Ovary (tissue), 3 donors: ENCODE data around the gene HIF1AN.

Experiments used
- EP300 ChIP-seq: sonication (generic); formaldehyde crosslinking; IDR thresholded peaks from one replicate; pipeline ENCODE4 v1.6.1; 2017; ENCODE audit warnings: antibody characterized with exemption
- TF ChIP-seq, protein P1 (sequence below), 3 donors: fragments of 450-650 bp in 2 of 3; fragments of 200-600 bp in 1 of 3; IDR thresholded peaks; one replicate each; pipeline versions ENCODE4 v1.5.1 to v1.8.0; 2016 to 2022; ENCODE audit warnings: antibody characterized with exemption in 3 of 3, mild to moderate bottlenecking in 1 of 3
- donor health status: DM: no; HTN: no; CAD: no.

DNA sequence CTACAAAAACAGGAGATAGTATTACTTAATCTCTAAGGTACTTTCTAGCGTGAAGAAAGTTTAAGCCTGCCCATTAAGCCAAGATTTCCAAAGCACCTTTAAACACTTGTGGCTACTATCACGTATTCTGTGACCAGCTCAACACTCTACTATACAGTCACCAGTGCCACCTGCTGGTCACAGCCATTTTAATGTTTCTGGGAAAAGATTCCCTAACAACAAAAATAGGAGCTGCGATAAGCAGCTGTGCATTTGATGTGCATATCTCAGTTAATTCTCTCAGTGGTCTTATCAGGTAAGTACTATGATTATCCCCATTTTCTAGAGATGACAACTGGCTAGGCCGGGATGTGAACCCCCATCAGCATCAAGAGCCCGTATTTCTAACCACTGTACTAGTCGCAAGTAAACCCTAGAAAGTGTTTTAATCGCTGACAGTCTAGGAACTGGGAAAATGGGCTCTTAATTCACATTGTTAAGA lies 16.9 kb upstream of the HIF1AN start:
- TF ChIP-seq, protein P1, sequence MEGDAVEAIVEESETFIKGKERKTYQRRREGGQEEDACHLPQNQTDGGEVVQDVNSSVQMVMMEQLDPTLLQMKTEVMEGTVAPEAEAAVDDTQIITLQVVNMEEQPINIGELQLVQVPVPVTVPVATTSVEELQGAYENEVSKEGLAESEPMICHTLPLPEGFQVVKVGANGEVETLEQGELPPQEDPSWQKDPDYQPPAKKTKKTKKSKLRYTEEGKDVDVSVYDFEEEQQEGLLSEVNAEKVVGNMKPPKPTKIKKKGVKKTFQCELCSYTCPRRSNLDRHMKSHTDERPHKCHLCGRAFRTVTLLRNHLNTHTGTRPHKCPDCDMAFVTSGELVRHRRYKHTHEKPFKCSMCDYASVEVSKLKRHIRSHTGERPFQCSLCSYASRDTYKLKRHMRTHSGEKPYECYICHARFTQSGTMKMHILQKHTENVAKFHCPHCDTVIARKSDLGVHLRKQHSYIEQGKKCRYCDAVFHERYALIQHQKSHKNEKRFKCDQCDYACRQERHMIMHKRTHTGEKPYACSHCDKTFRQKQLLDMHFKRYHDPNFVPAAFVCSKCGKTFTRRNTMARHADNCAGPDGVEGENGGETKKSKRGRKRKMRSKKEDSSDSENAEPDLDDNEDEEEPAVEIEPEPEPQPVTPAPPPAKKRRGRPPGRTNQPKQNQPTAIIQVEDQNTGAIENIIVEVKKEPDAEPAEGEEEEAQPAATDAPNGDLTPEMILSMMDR (IDR thresholded peaks at IDR 0.05) = peak in 2 of 3 donors; percentile 32 to 74
- TF ChIP-seq EP300 = no peak
